Activated B cell treated with CpG ODN at 0.5 μM for 24 hours (primary cell): ENCODE data around the gene SLC51A. TPM values are rescaled to one million over a fixed set of nuclear protein-coding genes. Genes with fewer than 3 reads are reported as not detected.

Experiments used
- ATAC-seq: fragments of 200-7000 bp; cut with Tn5 transposase; one replicate; pipeline ENCODE4 v1.10.0; 2021; ENCODE audit warnings: low read depth, mild to moderate bottlenecking, moderate library complexity
- CTCF ChIA-PET: fragments of 350-600 bp; sonication (Branson Sonifier 250); formaldehyde crosslinking; loops from one replicate; lab custom pipeline; 2021; ENCODE audit warnings: antibody characterized with exemption; lab: Charles Lee
- POLR2A ChIA-PET: fragments of 350-600 bp; sonication (Branson Sonifier 250); formaldehyde crosslinking; loops from one replicate; lab custom pipeline; 2021; ENCODE audit warnings: antibody characterized with exemption; lab: Charles Lee
- DNase-seq: peaks from one replicate; pipeline ENCODE4 v3.0.0; 2022
- H3K27ac Mint-ChIP-seq: one replicate; pipeline ENCODE4 v1.8.0; 2020; ENCODE audit warnings: mixed read lengths
- H3K27me3 Mint-ChIP-seq: one replicate; pipeline ENCODE4 v1.8.0; 2021; ENCODE audit warnings: mixed read lengths
- H3K36me3 Mint-ChIP-seq: one replicate; pipeline ENCODE4 v1.8.0; 2021; ENCODE audit warnings: low read depth, mixed read lengths
- H3K4me1 Mint-ChIP-seq: one replicate; pipeline ENCODE4 v1.8.0; 2021; ENCODE audit warnings: mixed read lengths
- H3K4me3 Mint-ChIP-seq: one replicate; pipeline ENCODE4 v1.8.0; 2020; ENCODE audit warnings: mild to moderate bottlenecking, mixed read lengths
- H3K9me3 Mint-ChIP-seq: one replicate; pipeline ENCODE4 v1.8.0; 2020; ENCODE audit warnings: mixed read lengths
- intact Hi-C: fragments of 100-400 bp; cut with micrococcal nuclease; formaldehyde crosslinking; loops from one replicate; pipeline ENCODE4 v1.15.1; 2024
- total RNA-seq: library from RNA; stranded (reverse); gene quantifications from 2 replicates; pipeline ENCODE4 v1.2.3, GENCODE V29; 2022
- TF ChIP-seq, protein P1 (sequence below): fragments of 200-600 bp; IDR thresholded peaks from one replicate; pipeline ENCODE4 v1.8.0; 2022; ENCODE audit warnings: antibody characterized with exemption, mild to moderate bottlenecking

Gene SLC51A
- total RNA-seq, 1 donor from 2014 or later = not detected

DNA sequence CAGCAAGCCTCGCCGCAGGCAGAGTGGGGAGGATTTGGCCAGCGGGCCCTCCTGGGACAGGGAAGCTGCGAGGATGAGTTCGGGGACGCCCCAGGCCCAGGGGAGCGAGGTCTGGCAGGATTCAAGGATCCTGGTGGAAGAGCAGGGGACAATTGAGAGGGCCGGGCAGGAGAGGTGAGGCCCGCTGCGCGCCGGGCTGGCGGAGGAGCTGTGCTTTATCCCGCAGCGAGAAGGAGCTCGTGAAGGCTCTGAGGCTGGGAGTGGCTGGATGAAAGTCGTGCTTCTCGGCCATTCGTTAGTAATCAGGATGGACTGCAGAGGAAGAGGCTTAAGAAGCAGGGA is 3.6 kb downstream of the SLC51A start:
- Mint-ChIP-seq H3K27ac (no peak overlapping the region), H3K36me3 (no peaks in the 10 kb centered on the region), H3K27me3 (no peaks in the 10 kb centered on the region), H3K4me3 (peak overlapping the region; percentile 88), H3K9me3 (no peaks in the 10 kb centered on the region), H3K4me1 (peaks cover 16% of the 10 kb centered on the region)
- POLR2A ChIA-PET = no interaction called here
- ATAC-seq (no peak), DNase-seq (no peak)
- intact Hi-C loops = no loop called here
- TF ChIP-seq, protein P1, sequence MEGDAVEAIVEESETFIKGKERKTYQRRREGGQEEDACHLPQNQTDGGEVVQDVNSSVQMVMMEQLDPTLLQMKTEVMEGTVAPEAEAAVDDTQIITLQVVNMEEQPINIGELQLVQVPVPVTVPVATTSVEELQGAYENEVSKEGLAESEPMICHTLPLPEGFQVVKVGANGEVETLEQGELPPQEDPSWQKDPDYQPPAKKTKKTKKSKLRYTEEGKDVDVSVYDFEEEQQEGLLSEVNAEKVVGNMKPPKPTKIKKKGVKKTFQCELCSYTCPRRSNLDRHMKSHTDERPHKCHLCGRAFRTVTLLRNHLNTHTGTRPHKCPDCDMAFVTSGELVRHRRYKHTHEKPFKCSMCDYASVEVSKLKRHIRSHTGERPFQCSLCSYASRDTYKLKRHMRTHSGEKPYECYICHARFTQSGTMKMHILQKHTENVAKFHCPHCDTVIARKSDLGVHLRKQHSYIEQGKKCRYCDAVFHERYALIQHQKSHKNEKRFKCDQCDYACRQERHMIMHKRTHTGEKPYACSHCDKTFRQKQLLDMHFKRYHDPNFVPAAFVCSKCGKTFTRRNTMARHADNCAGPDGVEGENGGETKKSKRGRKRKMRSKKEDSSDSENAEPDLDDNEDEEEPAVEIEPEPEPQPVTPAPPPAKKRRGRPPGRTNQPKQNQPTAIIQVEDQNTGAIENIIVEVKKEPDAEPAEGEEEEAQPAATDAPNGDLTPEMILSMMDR = no peak
- CTCF ChIA-PET = interaction anchor here (2.6 kb wide), 1 partner anchor 146 kb away, joined by 11 read pairs; no protein-coding TSS in a partner anchor

DNA sequence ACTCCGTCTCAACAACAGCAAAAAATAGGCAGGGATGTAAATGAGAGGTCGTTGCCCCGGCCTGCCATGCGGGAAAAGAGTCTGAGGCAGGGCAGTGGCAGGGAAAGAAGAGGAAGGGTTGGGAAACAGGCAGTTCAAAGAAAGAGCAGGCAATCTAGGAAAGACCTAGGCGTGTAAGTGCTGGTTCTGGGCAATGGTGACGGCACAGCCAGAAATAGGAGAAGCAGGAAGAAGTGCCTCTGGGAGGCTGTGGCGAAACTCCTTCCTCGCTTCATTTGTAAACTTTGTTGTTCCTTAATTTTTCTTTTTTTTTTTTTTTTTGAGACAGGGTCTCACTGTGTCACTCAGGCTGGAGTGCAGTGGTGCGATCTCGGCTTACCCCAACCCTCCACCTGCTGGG is 4.3 kb downstream of the SLC51A start:
- no peak for ATAC-seq
- intact Hi-C loops = no loop called here
- peaks cover 16% of the 10 kb centered on the region for H3K4me1 Mint-ChIP-seq
- CTCF ChIA-PET = interaction anchor here (2.6 kb wide), 1 partner anchor 147 kb away, joined by 11 read pairs; no protein-coding TSS in a partner anchor
- TF ChIP-seq, protein P1 = no peak
- no peaks in the 10 kb centered on the region for H3K27me3 Mint-ChIP-seq
- POLR2A ChIA-PET = no interaction called here
- no peak overlapping the region for H3K4me3 Mint-ChIP-seq
- no peaks in the 10 kb centered on the region for H3K9me3 Mint-ChIP-seq
- no peak overlapping the region for H3K27ac Mint-ChIP-seq
- no peak for DNase-seq
- no peaks in the 10 kb centered on the region for H3K36me3 Mint-ChIP-seq

- no peaks in the 10 kb centered on the region for H3K27me3 Mint-ChIP-seq
- no peaks in the 10 kb centered on the region for H3K36me3 Mint-ChIP-seq
- DNase-seq (no peak), ATAC-seq (no peak)
- no peak overlapping the region for H3K4me3 Mint-ChIP-seq
- no peaks in the 10 kb centered on the region for H3K9me3 Mint-ChIP-seq
- intact Hi-C loops = no loop called here
- POLR2A ChIA-PET = no interaction called here
- H3K27ac Mint-ChIP-seq = no peak overlapping the region
- TF ChIP-seq, protein P1 = no peak
- peaks cover 16% of the 10 kb centered on the region for H3K4me1 Mint-ChIP-seq
- CTCF ChIA-PET = no interaction called here
Observed at GRCh38 chr3:196220991-196221390, 4.7 kb downstream of the SLC51A start.

- intact Hi-C loops = no loop called here
- no peak for DNase-seq
- TF ChIP-seq, protein P1 = no peak
- Mint-ChIP-seq H3K27ac (no peak overlapping the region), H3K27me3 (no peaks in the 10 kb centered on the region), H3K4me1 (peaks cover 16% of the 10 kb centered on the region), H3K9me3 (no peaks in the 10 kb centered on the region), H3K36me3 (no peaks in the 10 kb centered on the region), H3K4me3 (no peak overlapping the region)
- ATAC-seq = no peak
- ChIA-PET POLR2A (no interaction called here), CTCF (no interaction called here)
Observed at GRCh38 chr3:196222876-196223595, 6.7 kb downstream of the SLC51A start.

- intact Hi-C loops = no loop called here
- Mint-ChIP-seq H3K27me3 (no peaks in the 10 kb centered on the region), H3K27ac (no peak overlapping the region), H3K9me3 (no peaks in the 10 kb centered on the region), H3K36me3 (no peaks in the 10 kb centered on the region), H3K4me1 (peaks cover 1% of the 10 kb centered on the region), H3K4me3 (no peak overlapping the region)
- POLR2A ChIA-PET = no interaction called here
- CTCF ChIA-PET = no interaction called here
- DNase-seq (no peak), ATAC-seq (no peak)
- TF ChIP-seq, protein P1 = no peak
Observed at GRCh38 chr3:196225086-196225485, 8.8 kb downstream of the SLC51A start.
